Measurements from ENCODE around the gene FARP1.
A peak's percentile ranks its signal among the peaks of the same experiment; 100 is the strongest.
"Not testable (repeated sequence)": the region's sequence is repeated elsewhere in the genome, so short reads cannot be mapped to it uniquely, and the experiment has no call there.

The FARP1 gene

GRCh38 chr13:98267080-98267912, 124.4 kb downstream of the FARP1 start:
- no peak for DNase-seq

DNA sequence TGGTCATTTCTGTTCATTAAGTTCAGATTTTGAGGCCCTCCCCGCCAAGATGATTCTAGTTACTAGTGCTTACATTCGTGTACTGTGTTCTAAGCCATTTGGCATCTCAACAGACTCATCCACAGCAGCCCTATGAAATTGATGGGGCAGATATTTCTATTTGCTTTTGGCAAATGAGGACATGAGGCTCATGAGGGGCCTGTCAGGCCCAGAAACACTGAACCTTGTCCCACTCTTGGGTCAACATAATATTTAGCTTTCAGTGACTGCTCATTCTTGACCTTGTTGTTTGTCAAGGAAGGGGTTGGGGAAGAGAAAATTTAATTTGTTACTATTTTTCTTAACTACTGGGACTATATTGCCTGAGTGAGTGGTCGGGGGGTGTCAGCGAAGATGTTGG, 126.5 kb downstream of the FARP1 start:
- DNase-seq, result no peak

DNA sequence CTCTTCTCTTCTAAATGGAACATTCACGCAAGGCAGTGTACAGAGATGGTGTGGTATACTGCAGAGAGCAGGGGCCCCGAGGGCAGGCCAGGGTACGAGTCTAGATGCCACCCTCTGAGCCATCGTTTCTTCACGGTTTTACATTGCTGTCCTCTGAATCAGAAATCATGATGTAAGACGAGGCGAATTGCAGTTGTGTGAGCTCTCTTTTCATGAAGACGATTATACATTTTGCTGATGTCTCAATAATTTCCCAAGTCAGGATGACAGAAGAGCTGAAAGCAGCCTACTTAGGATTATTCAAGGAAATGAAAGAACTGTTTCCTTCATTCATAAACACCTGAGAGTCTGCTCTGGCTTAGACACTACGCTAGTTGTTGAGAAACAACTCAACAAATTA, 127.9 kb downstream of the FARP1 start:
- no peak for DNase-seq

- DNase-seq, result not testable (repeated sequence)
Measured at GRCh38 chr13:98271646-98272045, 128.8 kb downstream of the FARP1 start.

- no peak for DNase-seq
Measured at GRCh38 chr13:98272549-98272948, 129.7 kb downstream of the FARP1 start.

GRCh38 chr13:98273067-98273823, 130.4 kb downstream of the FARP1 start:
- no peak for DNase-seq

DNA sequence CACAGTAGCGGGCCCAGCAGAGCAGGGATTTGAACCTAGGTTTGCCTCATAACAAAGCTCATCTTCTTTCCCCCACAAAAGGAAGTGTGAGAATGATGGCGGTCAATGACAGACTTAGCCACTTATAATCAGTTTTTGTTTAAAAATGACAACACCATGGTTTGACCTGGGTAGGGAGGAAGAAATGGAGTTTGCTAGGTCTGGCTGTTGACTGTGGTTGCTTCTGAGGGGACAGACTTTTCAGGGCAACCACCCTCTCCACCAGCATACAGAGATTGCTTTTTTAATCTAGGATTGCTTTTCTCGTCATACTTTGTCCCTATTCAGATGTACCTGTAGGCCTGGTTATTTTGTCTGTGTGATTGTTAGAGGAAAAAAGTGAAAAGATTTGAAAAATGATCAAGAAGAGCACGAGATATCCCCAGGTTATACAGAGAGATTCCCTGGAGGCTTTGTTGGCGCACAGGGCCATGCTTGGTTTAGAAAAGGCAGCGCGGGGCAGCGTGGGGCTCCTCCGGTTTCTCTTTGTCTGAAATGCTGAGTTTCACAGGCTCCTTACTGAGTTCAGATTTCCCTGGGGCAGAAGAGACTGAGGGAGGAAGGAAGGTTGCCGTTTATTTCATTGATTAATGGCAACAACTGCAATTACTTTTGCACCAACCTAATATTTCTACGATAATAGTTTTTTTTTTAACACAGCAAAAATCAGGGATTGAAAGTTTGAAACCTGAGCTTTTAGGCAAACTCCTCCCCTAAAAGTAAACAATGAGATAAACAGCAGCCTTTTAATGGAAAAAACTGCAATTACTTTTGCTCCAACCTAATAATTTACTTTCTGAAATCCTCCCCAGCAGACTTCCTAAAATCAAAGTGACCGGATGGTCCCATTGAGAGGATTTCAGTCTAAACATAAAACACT, 131.2 kb downstream of the FARP1 start:
- peak; percentile 51 for DNase-seq

- no peak for DNase-seq
Measured at GRCh38 chr13:98274921-98275487, 132.1 kb downstream of the FARP1 start.

- no peak for DNase-seq
Measured at GRCh38 chr13:98275681-98276171, 132.8 kb downstream of the FARP1 start.

GRCh38 chr13:98276486-98276885, 133.6 kb downstream of the FARP1 start:
- no peak for DNase-seq

- no peak for DNase-seq
Measured at GRCh38 chr13:98278068-98278724, 135.3 kb downstream of the FARP1 start.

GRCh38 chr13:98279473-98280175, 136.7 kb downstream of the FARP1 start:
- DNase-seq, result peak; percentile 68

DNA sequence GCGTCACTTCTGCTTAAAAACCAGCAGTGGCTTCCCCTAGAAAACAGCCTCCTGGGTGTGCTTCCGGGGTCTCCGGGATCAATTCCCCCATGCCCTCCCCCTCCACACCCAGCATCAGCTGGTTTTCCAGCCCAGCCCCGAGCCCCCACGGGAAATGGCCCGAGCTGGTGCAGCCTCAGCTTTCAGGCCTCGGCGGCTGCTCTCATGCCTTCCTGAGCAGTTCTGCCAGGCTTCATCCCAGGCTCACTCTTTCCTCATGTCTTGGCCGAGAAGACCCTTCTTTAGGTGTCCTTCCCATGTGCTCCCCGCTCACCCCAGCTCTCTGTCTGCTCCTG, 137.2 kb downstream of the FARP1 start:
- no peak for DNase-seq

DNA sequence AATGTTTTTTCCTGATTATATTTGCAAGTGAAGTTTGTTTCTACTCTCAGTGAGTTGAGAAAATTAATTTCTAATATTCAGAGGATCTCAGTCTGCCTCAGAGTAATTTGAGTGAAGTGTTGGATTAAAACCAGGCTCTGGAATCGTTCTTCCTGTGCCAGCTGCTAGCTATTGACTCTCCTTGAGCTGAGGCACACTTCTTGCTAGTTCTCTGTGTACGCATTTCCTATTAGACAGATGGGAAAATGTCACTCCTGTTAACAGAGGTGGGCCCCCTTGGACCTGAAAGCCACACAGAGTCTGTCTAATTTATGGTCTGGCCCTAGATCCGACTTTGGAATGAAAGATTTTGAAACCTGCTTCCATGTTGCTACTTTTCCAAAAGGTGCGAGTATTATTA, 141.8 kb downstream of the FARP1 start:
- DNase-seq, result no peak

DNA sequence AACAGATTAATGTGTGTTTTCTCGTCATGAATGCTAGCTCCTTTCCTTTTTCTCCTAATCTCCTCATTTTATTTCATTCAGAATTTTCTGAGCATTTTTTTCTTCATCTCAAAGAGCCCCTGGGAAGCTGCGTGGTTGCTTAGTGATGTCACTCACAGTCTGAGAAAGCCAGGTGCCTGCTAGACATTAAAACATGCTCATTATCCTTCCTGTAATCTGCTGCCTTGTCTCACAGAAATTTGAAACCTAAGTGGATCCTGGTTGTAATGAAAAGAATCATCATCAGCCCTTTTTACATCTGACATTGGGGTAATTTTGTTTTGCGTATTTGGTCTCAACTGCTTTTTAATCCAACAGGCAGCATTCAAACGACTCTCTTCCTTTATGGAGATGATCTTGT, 142.4 kb downstream of the FARP1 start:
- peak; percentile 27 for DNase-seq

DNA sequence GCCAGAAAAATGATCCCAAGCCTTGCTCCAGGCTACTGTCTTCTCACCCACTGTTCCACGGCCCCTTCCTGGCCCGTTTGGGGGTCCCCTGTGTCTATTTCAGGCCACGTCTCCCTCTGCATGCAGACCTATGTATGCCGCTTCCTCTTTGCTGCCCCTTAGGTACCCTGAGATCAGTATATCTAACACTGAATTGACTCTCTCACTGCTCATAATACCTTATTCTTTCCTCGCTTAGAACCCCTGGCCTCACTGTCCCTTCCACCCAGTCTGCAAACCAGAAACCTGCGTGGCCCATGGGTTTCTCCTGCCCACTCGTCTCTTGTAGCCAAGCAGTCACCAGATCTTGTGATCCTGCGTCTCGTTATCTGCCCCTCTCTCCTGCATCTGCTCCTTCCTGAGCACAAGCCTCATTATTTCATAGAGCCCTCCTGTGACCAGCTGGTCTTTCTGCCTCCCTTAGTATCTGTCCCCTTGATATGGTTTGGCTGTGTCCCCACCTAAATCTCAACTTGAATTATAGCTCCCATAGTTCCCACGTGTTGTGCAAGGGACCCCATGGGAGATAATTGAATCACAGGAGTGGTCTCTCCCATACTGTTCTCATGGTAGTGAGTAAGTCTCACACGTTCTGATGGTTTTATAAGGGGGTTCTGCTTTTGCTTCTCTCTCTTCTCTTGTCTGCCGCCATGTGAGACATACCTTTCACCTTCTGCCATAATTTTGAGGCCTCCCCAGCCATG, 143.1 kb downstream of the FARP1 start:
- no peak for DNase-seq

- DNase-seq, result no peak
Measured at GRCh38 chr13:98286799-98287198, 143.9 kb downstream of the FARP1 start.

DNA sequence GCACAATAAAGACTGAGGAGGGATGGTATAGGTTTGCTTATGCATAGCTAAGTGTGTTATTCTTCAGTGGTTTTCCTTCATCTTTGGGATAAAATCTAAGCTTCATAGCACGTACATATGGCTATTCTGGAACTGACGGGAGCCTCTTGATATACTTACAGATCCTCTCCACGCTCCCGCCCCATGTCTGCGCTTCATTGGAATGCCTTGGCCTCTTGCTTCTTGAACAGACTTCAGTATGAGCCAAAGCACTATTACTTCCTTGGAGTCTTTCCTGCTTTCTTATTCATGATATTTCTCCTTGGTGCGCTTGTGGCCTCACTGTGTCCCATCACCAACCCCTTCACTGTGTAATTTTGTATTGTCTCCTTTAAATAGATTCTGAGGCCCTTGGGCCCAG, 145.3 kb downstream of the FARP1 start:
- DNase-seq, result no peak

GRCh38 chr13:98289339-98289945, 146.5 kb downstream of the FARP1 start:
- DNase-seq, result no peak

GRCh38 chr13:98290261-98290660, 147.4 kb downstream of the FARP1 start:
- no peak for DNase-seq

Data from NCI-H2107 (cell line).